ENCODE data around the gene DTYMK. TPM values are rescaled to one million over a fixed set of nuclear protein-coding genes. Genes with fewer than 3 reads are reported as not detected.

The DTYMK gene
- total RNA-seq, 4 donors from 2014 or later: 14.6 to 40.3 (median 21.9) TPM

- H3K9me3 ChIP-seq: no peaks in the 10 kb centered on the region
- H3K27me3 ChIP-seq: no peaks in the 10 kb centered on the region
- peak overlapping the region; percentile 82 to 94 (median 94) for H3K27ac ChIP-seq
- H3K36me3 ChIP-seq: peaks cover 0 to 37% (median 8%) of the 10 kb centered on the region in 3 donors
- 0 to 2% methylated on average over 21 to 22 of the region's 37 CpGs for WGBS, 2 donors
- intact Hi-C loops (cut with DNase I): no loop called here
- TF ChIP-seq CTCF (IDR thresholded peaks at IDR 0.05) (no peak), POLR2A (IDR thresholded peaks at IDR 0.05) (no peak)
- peaks cover 26 to 38% (median 28%) of the 10 kb centered on the region in 3 donors for H3K4me1 ChIP-seq
- peak overlapping the region; percentile 77 to 87 (median 86) for H3K4me3 ChIP-seq
- no peak for DNase-seq
Measured at GRCh38 chr2:241686324-241686649, 328 bp downstream of the DTYMK start.

GRCh38 chr2:241680827-241681599 lies 5.6 kb downstream of the DTYMK start:
- intact Hi-C loops (cut with DNase I): no loop called here
- no peaks in the 10 kb centered on the region for H3K9me3 ChIP-seq
- TF ChIP-seq POLR2A (IDR thresholded peaks at IDR 0.05) (no peak), CTCF (IDR thresholded peaks at IDR 0.05) (no peak)
- peak overlapping the region in 2 of 4 donors; percentile 11 to 39 for H3K27ac ChIP-seq
- 73 to 81% methylated on average over 13 to 14 of the region's 14 CpGs for WGBS, 2 donors
- DNase-seq: no peak
- H3K4me3 ChIP-seq: no peak overlapping the region
- no peaks in the 10 kb centered on the region for H3K27me3 ChIP-seq
- peaks cover 5 to 19% (median 7%) of the 10 kb centered on the region in 3 donors for H3K4me1 ChIP-seq
- H3K36me3 ChIP-seq: peaks cover 4 to 67% (median 5%) of the 10 kb centered on the region in 3 donors

- Histone ChIP-seq H3K9me3 (no peaks in the 10 kb centered on the region), H3K4me3 (no peak overlapping the region), H3K36me3 (peaks cover 4 to 76% (median 5%) of the 10 kb centered on the region in 3 donors), H3K27me3 (no peaks in the 10 kb centered on the region), H3K27ac (no peak overlapping the region), H3K4me1 (peaks cover 0 to 10% (median 0%) of the 10 kb centered on the region in 3 donors)
- no peak for DNase-seq
- no peak for TF ChIP-seq CTCF (IDR thresholded peaks at IDR 0.05)
- intact Hi-C loops (cut with DNase I): no loop called here
- 95% methylated on average over 12 of the region's 12 CpGs for WGBS, 2 donors
Measured at GRCh38 chr2:241680044-241680443, 6.6 kb downstream of the DTYMK start.

GRCh38 chr2:241678784-241679540 lies 7.7 kb downstream of the DTYMK start:
- no peak for TF ChIP-seq POLR2A (IDR thresholded peaks at IDR 0.05)
- intact Hi-C loops (cut with DNase I): no loop called here
- H3K36me3 ChIP-seq: peaks cover 4 to 87% (median 5%) of the 10 kb centered on the region in 3 donors
- DNase-seq: no peak
- no peak overlapping the region for H3K4me3 ChIP-seq
- no peak overlapping the region for H3K27ac ChIP-seq
- H3K9me3 ChIP-seq: no peaks in the 10 kb centered on the region
- peaks cover 0 to 9% (median 0%) of the 10 kb centered on the region in 3 donors for H3K4me1 ChIP-seq
- no peaks in the 10 kb centered on the region for H3K27me3 ChIP-seq
- WGBS, 2 donors: 92% methylated on average over 18 to 22 of the region's 22 CpGs

- H3K36me3 ChIP-seq: peaks cover 4 to 93% (median 5%) of the 10 kb centered on the region in 3 donors
Measured at GRCh38 chr2:241678307-241678706, 8.3 kb downstream of the DTYMK start.

More at GRCh38 chr2:241678307-241678706, 8.3 kb downstream of the DTYMK start:
- H3K27me3 ChIP-seq: no peaks in the 10 kb centered on the region
- H3K4me3 ChIP-seq: no peak overlapping the region
- peaks cover 0 to 9% (median 0%) of the 10 kb centered on the region in 3 donors for H3K4me1 ChIP-seq
- no peak for TF ChIP-seq POLR2A (IDR thresholded peaks at IDR 0.05)
- TF ChIP-seq CTCF (IDR thresholded peaks at IDR 0.05): no peak
- no peak overlapping the region for H3K27ac ChIP-seq
- WGBS, 2 donors: 77 to 82% methylated on average over 14 to 18 of the region's 18 CpGs
- intact Hi-C loops (cut with DNase I): no loop called here
- no peaks in the 10 kb centered on the region for H3K9me3 ChIP-seq
- DNase-seq: no peak
